T-cell (primary cell): ENCODE results near the gene PAN3. TPM values are rescaled to one million over a fixed set of nuclear protein-coding genes. Genes with fewer than 3 reads are reported as not detected.
A peak's percentile ranks its signal among the peaks of the same experiment; 100 is the strongest.

Experiments used
- ATAC-seq, 4 experiments: fragments of 200-7000 bp in 3 of 4; fragments of 150-1000 bp in 1 of 4; cut with Tn5 transposase; replicated peaks in 1 of 4; 1 replicate in 3 of 4; 2 replicates in 1 of 4; pipeline ENCODE4 v1.10.0; 2021; ENCODE audit warnings: moderate library complexity in 3 of 4, mild to moderate bottlenecking in 2 of 4, moderate number of reproducible peaks in 1 of 4
- CTCF ChIA-PET, 2 donors: fragments of 300-600 bp; sonication (Branson Sonifier 250); formaldehyde crosslinking; loops; one replicate each; lab custom pipeline; 2022; ENCODE audit warnings: antibody characterized with exemption in 2 of 2; lab: Charles Lee
- POLR2A ChIA-PET, 2 donors: fragments of 300-600 bp; sonication (Branson Sonifier 250); formaldehyde crosslinking; loops; one replicate each; lab custom pipeline; 2022; ENCODE audit warnings: antibody characterized with exemption in 2 of 2; lab: Charles Lee
- DNase-seq, 35 experiments: peaks; one replicate each; pipeline versions ENCODE4 v3.0.0 to v3.0.0-alpha.2; 2013 to 2023
- H3K27ac ChIP-seq: one replicate; pipeline ENCODE4 v1.5.1; 2013; ENCODE audit warnings: low read length
- H3K27me3 ChIP-seq, 2 experiments: replicated peaks in 1 of 2; 1 replicate in 1 of 2; 2 replicates in 1 of 2; pipeline versions ENCODE4 v1.6.1 to v1.7.0; 2013; ENCODE audit warnings: low read length in 1 of 2, mixed read lengths in 1 of 2; ENCODE audit not compliant: control insufficient read depth in 2 of 2, insufficient read depth in 2 of 2; ENCODE audit errors: extremely low read depth in 1 of 2
- H3K36me3 ChIP-seq, 2 donors: 1 replicate in 1 of 2; 2 replicates in 1 of 2; pipeline versions ENCODE4 v1.6.1 to v1.7.0; 2013; ENCODE audit warnings: low read length in 1 of 2; ENCODE audit not compliant: control insufficient read depth in 2 of 2, insufficient read depth in 1 of 2; ENCODE audit errors: extremely low read depth in 1 of 2
- H3K4me1 ChIP-seq, 2 experiments: 1 replicate in 1 of 2; 2 replicates in 1 of 2; pipeline versions ENCODE4 v1.6.1 to v1.7.0; 2013; ENCODE audit warnings: low read length in 2 of 2, mixed read lengths in 1 of 2; ENCODE audit not compliant: insufficient read depth in 2 of 2, control insufficient read depth in 1 of 2; ENCODE audit errors: extremely low read depth in 1 of 2
- H3K4me3 ChIP-seq, 2 donors: 1 replicate in 1 of 2; 2 replicates in 1 of 2; pipeline versions ENCODE4 v1.5.1 to v1.7.0; 2013; ENCODE audit warnings: mild to moderate bottlenecking in 2 of 2, low read length in 1 of 2, moderate library complexity in 1 of 2; ENCODE audit not compliant: control insufficient read depth in 1 of 2; ENCODE audit errors: extremely low read depth in 1 of 2
- H3K9me3 ChIP-seq: 2 replicates; pipeline ENCODE4 v1.7.0; 2013
- H3K27ac Mint-ChIP-seq, 2 donors: one replicate each; pipeline ENCODE4 v1.8.0; 2020 to 2021; ENCODE audit warnings: mild to moderate bottlenecking in 2 of 2, mixed read lengths in 2 of 2
- H3K27me3 Mint-ChIP-seq, 2 donors: one replicate each; pipeline ENCODE4 v1.8.0; 2021 to 2022; ENCODE audit warnings: mixed read lengths in 2 of 2
- H3K36me3 Mint-ChIP-seq: one replicate; pipeline ENCODE4 v1.8.0; 2021; ENCODE audit warnings: mixed read lengths
- H3K4me1 Mint-ChIP-seq, 3 donors: one replicate each; pipeline ENCODE4 v1.8.0; 2020 to 2022; ENCODE audit warnings: mixed read lengths in 3 of 3, mild to moderate bottlenecking in 1 of 3
- H3K4me3 Mint-ChIP-seq, 3 donors: one replicate each; pipeline ENCODE4 v1.8.0; 2020 to 2022; ENCODE audit warnings: mild to moderate bottlenecking in 3 of 3, mixed read lengths in 3 of 3, moderate library complexity in 3 of 3
- H3K9me3 Mint-ChIP-seq, 3 donors: one replicate each; pipeline ENCODE4 v1.8.0; 2020 to 2022; ENCODE audit warnings: mixed read lengths in 3 of 3
- WGBS: methylation state at CpG from one replicate; pipeline ENCODE4 v1.1.5; 2013; ENCODE audit warnings: missing lambda C conversion rate; ENCODE audit not compliant: insufficient coverage; 5-methylcytosine and 5-hydroxymethylcytosine counted together
- total RNA-seq, 35 experiments: library from RNA in 6 of 35; stranded (reverse) in 6 of 35; fragments of 120-200 nt in 1 of 35; gene quantifications; one replicate each; pipeline versions ENCODE4 v1.2.1 to v1.2.4 and lab custom pipeline; 2013 to 2026

Gene PAN3
- total RNA-seq, 5 donors from 2014 or later (not counting 1 experiment from before 2014, with no cell fraction given), result 62.9 to 79.6 (median 69.3) TPM

DNA sequence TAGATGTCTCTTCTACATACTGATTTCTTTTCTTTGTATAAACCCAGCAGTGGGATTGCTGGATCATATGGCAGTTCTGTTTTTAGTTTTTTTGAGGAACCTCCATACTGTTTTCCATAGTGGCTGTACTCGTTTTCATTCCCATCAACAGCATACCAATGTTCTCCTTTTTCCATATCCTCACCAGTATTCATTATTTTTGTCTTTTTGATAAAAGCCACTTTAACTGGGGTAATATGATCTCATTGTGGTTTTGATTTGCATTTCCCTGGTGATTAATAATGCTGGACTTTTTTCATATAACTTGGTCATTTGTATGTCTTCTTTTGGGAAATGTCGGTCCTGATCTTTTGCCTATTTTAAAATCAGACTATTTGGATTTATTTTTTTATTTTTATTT, 108.5 kb downstream of the PAN3 start:
- ATAC-seq (no peak), DNase-seq (no peak)
- Mint-ChIP-seq H3K27me3 (no peaks in the 10 kb centered on the region), H3K27ac (no peak overlapping the region), H3K4me3 (no peak overlapping the region), H3K4me1 (peaks cover 54 to 68% (median 57%) of the 10 kb centered on the region in 3 donors), H3K9me3 (no peaks in the 10 kb centered on the region), H3K36me3 (peaks cover 72% of the 10 kb centered on the region)
- peaks cover 3 to 12% of the 10 kb centered on the region in 2 donors for H3K36me3 ChIP-seq
- H3K27me3 ChIP-seq, result no peaks in the 10 kb centered on the region
- H3K9me3 ChIP-seq, result no peaks in the 10 kb centered on the region
- CTCF ChIA-PET, result no interaction called here
- no peak overlapping the region for H3K27ac ChIP-seq
- H3K4me3 ChIP-seq, result no peak overlapping the region
- POLR2A ChIA-PET, result no interaction called here
- peaks cover 0 to 7% of the 10 kb centered on the region in 2 experiments for H3K4me1 ChIP-seq
- no CpG with 5 or more reads among the region's 2 CpGs for WGBS

DNA sequence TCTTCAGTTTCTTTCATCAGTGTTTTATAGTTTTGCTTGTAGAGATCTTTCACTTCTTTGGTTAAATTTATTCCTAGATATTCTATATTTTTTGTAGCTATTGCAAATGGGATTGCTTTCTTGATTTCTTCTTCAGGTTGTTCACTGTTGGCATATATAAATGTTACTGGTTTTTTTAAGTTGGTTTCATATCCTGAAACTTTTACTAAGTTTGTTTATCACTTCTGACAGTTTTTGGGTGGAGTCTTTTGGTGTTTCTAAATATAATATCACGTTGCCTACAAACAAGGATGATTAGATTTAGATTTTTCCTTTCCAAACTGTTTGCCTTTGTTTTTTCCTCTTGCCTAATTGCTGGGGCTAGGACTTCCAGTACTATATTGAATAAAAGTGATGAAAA, 109.7 kb downstream of the PAN3 start:
- Histone ChIP-seq H3K9me3 (no peaks in the 10 kb centered on the region), H3K36me3 (peaks cover 3 to 12% of the 10 kb centered on the region in 2 donors), H3K4me1 (peaks cover 0 to 7% of the 10 kb centered on the region in 2 experiments), H3K27ac (no peak overlapping the region), H3K27me3 (no peaks in the 10 kb centered on the region), H3K4me3 (no peak overlapping the region)
- Mint-ChIP-seq H3K27ac (peak overlapping the region in 1 of 2 donors; percentile 47), H3K36me3 (peaks cover 60% of the 10 kb centered on the region), H3K9me3 (no peaks in the 10 kb centered on the region), H3K4me1 (peaks cover 55 to 62% (median 57%) of the 10 kb centered on the region in 3 donors), H3K4me3 (no peak overlapping the region), H3K27me3 (no peaks in the 10 kb centered on the region)
- POLR2A ChIA-PET, result no interaction called here
- ATAC-seq (no peak), DNase-seq (no peak)
- CTCF ChIA-PET, result interaction anchor here in 1 of 2 donors (0.6 kb wide), 2 partner anchors 9 to 351 kb away, joined by 3 read pairs; no protein-coding TSS in a partner anchor
- WGBS, result no CpG with 5 or more reads among the region's 1 CpG

DNA sequence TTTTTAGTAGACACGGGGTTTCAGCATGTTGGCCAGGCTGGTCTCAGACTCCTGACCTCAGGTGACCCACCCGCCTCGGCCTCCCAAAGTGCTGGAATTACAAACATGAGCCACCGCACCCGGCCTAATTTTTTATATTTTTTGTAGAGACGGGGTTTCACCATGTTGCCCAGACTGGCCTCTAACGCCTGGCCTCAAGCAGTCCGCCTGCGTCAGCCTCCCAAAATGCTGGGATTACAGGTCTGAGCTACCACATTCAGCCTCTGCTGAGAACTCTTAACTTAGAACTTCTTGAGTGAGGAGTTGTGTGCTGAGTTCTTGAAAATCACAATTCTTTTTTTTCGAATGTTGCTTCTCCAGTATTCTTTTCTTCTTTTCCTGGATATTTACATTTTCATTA, 112.2 kb downstream of the PAN3 start:
- CTCF ChIA-PET, result no interaction called here

DNA sequence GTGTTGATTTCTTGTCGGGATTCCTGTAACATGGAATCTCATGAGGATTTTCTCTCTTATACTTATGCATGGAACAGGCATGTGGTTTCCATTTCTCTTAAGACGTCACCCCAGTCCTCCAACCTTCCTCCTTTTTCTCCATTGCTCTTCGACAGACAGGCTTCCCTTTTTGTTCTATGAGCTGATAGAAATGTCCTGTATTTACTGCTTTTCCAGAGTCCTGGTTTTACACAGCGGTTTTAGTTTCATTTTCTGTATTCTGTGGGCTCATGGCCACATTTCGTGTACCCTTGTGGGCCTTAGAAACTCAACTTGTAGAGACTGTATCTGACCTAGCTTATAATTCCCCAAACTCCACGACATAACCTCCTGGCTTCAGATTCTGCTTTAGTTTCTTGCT, 113.1 kb downstream of the PAN3 start:
- DNase-seq, result no peak
- peak overlapping the region in 1 of 2 donors; percentile 30 for H3K27ac Mint-ChIP-seq
- WGBS, result 0% methylated on average over 1 of the region's 6 CpGs
- H3K4me3 Mint-ChIP-seq, result peak overlapping the region in 1 of 3 donors; percentile 1
- Histone ChIP-seq H3K27ac (no peak overlapping the region), H3K4me1 (peaks cover 0 to 7% of the 10 kb centered on the region in 2 experiments), H3K36me3 (peaks cover 0 to 6% of the 10 kb centered on the region in 2 donors), H3K27me3 (no peaks in the 10 kb centered on the region), H3K4me3 (no peak overlapping the region), H3K9me3 (no peaks in the 10 kb centered on the region)
- H3K9me3 Mint-ChIP-seq, result no peaks in the 10 kb centered on the region
- ChIA-PET POLR2A (no interaction called here), CTCF (no interaction called here)
- no peaks in the 10 kb centered on the region for H3K27me3 Mint-ChIP-seq
- H3K36me3 Mint-ChIP-seq, result peaks cover 57% of the 10 kb centered on the region
- ATAC-seq, result no peak
- H3K4me1 Mint-ChIP-seq, result peaks cover 62% of the 10 kb centered on the region in 3 donors

More for the DNA sequence above, 112.2 kb downstream of the PAN3 start:
- Mint-ChIP-seq H3K36me3 (peaks cover 58% of the 10 kb centered on the region), H3K4me3 (no peak overlapping the region), H3K9me3 (no peaks in the 10 kb centered on the region), H3K27ac (no peak overlapping the region), H3K27me3 (no peaks in the 10 kb centered on the region), H3K4me1 (peaks cover 70% of the 10 kb centered on the region in 3 donors)
- no peak for DNase-seq
- POLR2A ChIA-PET, result no interaction called here
- Histone ChIP-seq H3K9me3 (no peaks in the 10 kb centered on the region), H3K36me3 (peaks cover 0 to 3% of the 10 kb centered on the region in 2 donors), H3K27me3 (no peaks in the 10 kb centered on the region), H3K4me1 (peaks cover 0 to 7% of the 10 kb centered on the region in 2 experiments), H3K4me3 (no peak overlapping the region), H3K27ac (no peak overlapping the region)
- 75% methylated on average over 5 of the region's 10 CpGs for WGBS
- no peak for ATAC-seq

DNA sequence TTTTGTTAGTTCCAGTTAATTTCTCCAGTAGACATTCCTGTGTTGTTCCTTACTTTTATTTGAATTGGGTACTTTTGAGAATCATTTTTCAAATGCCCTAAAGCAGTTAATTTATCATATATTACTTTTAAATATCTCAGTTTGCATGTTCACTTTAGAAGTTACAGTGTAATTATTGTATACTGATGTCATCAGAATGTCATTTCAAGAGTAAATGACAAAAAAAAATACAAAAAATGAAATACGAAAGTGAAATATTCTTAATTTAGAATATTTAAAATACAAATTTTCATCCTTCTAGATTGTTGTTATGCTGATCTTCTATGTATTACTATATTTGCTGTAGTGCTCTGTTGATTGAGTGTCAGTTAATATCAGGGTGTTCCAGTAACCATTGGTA, 114.2 kb downstream of the PAN3 start:
- ChIA-PET POLR2A (no interaction called here), CTCF (no interaction called here)
- DNase-seq (no peak), ATAC-seq (no peak)
- Histone ChIP-seq H3K27ac (no peak overlapping the region), H3K36me3 (peaks cover 0 to 15% of the 10 kb centered on the region in 2 donors), H3K4me1 (peaks cover 0 to 7% of the 10 kb centered on the region in 2 experiments), H3K9me3 (no peaks in the 10 kb centered on the region), H3K4me3 (no peak overlapping the region), H3K27me3 (no peaks in the 10 kb centered on the region)
- Mint-ChIP-seq H3K4me1 (peaks cover 51 to 54% (median 52%) of the 10 kb centered on the region in 3 donors), H3K36me3 (peaks cover 56% of the 10 kb centered on the region), H3K27ac (no peak overlapping the region), H3K27me3 (no peaks in the 10 kb centered on the region), H3K4me3 (no peak overlapping the region), H3K9me3 (no peaks in the 10 kb centered on the region)
- WGBS, result no CpG with 5 or more reads among the region's 1 CpG

DNA sequence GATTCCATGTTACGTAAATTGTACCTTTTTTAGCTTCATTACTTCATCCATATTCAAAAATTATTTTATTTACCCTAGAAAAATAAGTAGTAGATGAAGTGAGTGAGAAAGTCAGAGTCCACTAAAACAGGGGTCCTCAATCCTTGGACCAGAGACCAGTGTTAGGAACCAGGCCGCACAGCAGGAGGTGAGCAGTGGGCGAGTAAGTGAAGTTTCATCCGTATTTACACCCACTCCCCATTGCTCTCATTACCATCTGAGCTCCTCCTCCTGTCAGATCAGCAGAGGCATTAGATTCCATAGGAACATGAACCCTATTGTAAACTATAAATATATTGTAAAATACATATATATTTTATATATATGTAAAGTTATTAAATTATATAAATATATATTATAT, 119.0 kb downstream of the PAN3 start:
- ChIA-PET CTCF (interaction anchor here in 1 of 2 donors (0.6 kb wide), 1 partner anchor 896 kb away, joined by 3 read pairs; no protein-coding TSS in a partner anchor), POLR2A (no interaction called here)
- DNase-seq, result no peak
- H3K9me3 Mint-ChIP-seq, result no peaks in the 10 kb centered on the region
- H3K27me3 ChIP-seq, result no peaks in the 10 kb centered on the region
- no peak overlapping the region for H3K4me3 ChIP-seq
- H3K9me3 ChIP-seq, result no peaks in the 10 kb centered on the region
- no peak for ATAC-seq
- H3K27me3 Mint-ChIP-seq, result no peaks in the 10 kb centered on the region
- 100% methylated on average over 1 of the region's 4 CpGs for WGBS
- no peak overlapping the region for H3K27ac ChIP-seq
- H3K36me3 Mint-ChIP-seq, result peaks cover 47% of the 10 kb centered on the region
- peaks cover 12 to 23% (median 18%) of the 10 kb centered on the region in 3 donors for H3K4me1 Mint-ChIP-seq
- H3K4me1 ChIP-seq, result no peaks in the 10 kb centered on the region
- no peak overlapping the region for H3K27ac Mint-ChIP-seq
- no peak overlapping the region for H3K4me3 Mint-ChIP-seq
- peaks cover 9 to 44% of the 10 kb centered on the region in 2 donors for H3K36me3 ChIP-seq
